AG09309 (cell line): ENCODE data around the gene ANKRD17.

Source experiments
- DNase-seq: peaks from one replicate; pipeline ENCODE4 v3.0.0-alpha.2; 2010; ENCODE audit warnings: low read depth
- H3K4me3 ChIP-seq: 2 replicates; pipeline ENCODE4 v1.5.1; 2011; ENCODE audit warnings: mild to moderate bottlenecking, low read depth, low read length, moderate library complexity; ENCODE audit not compliant: control insufficient read depth
- CTCF ChIP-seq: IDR thresholded peaks from 2 replicates; pipeline ENCODE4 v1.5.1; 2011; ENCODE audit warnings: mild to moderate bottlenecking, low read depth, low read length, inconsistent platforms; ENCODE audit not compliant: insufficient read depth, control insufficient read depth; ENCODE audit errors: missing control alignments

The ANKRD17 gene

GRCh38 chr4:73109493-73109892 is 149.1 kb downstream of the ANKRD17 start:
- no peak overlapping the region for H3K4me3 ChIP-seq
- TF ChIP-seq CTCF = no peak
- no peak for DNase-seq

- H3K4me3 ChIP-seq = no peak overlapping the region
- no peak for TF ChIP-seq CTCF
Measured at GRCh38 chr4:73104695-73105094, 153.9 kb downstream of the ANKRD17 start.

GRCh38 chr4:73103799-73104503 is 154.6 kb downstream of the ANKRD17 start:
- no peak overlapping the region for H3K4me3 ChIP-seq
- no peak for TF ChIP-seq CTCF
- DNase-seq = no peak

More at GRCh38 chr4:73104695-73105094, 153.9 kb downstream of the ANKRD17 start:
- no peak for DNase-seq

- TF ChIP-seq CTCF = no peak
Measured at GRCh38 chr4:73099143-73099542, 159.5 kb downstream of the ANKRD17 start.

GRCh38 chr4:73098713-73099112 is 159.9 kb downstream of the ANKRD17 start:
- no peak for DNase-seq
- TF ChIP-seq CTCF = no peak
- no peak overlapping the region for H3K4me3 ChIP-seq

More at GRCh38 chr4:73099143-73099542, 159.5 kb downstream of the ANKRD17 start:
- no peak overlapping the region for H3K4me3 ChIP-seq
- DNase-seq = no peak

- TF ChIP-seq CTCF = no peak
- DNase-seq = no peak
Measured at GRCh38 chr4:73098016-73098415, 160.6 kb downstream of the ANKRD17 start.

More at GRCh38 chr4:73098016-73098415, 160.6 kb downstream of the ANKRD17 start:
- H3K4me3 ChIP-seq = no peak overlapping the region
